KMS-11 (cell line): ENCODE data around the gene THSD1.
A peak's percentile ranks its signal among the peaks of the same experiment; 100 is the strongest.

Source experiments
- H2AFZ ChIP-seq: fragments of 200-600 bp; sonication (generic); 2 replicates; pipeline ENCODE4 v1.6.1; 2016; ENCODE audit warnings: antibody characterized with exemption, mixed run types, low read depth
- H3K27ac ChIP-seq: fragments of 200-600 bp; sonication (generic); 2 replicates; pipeline ENCODE4 v1.6.1; 2016; ENCODE audit warnings: mild to moderate bottlenecking, mixed run types
- H3K27me3 ChIP-seq: fragments of 200-600 bp; sonication (generic); 2 replicates; pipeline ENCODE4 v1.6.1; 2017; ENCODE audit warnings: mild to moderate bottlenecking, low read depth, mixed run types, moderate library complexity; ENCODE audit not compliant: insufficient read depth
- H3K36me3 ChIP-seq: fragments of 200-600 bp; sonication (generic); 2 replicates; pipeline ENCODE4 v1.6.1; 2017; ENCODE audit warnings: mild to moderate bottlenecking, mixed run types; ENCODE audit not compliant: insufficient read depth
- H3K4me1 ChIP-seq: fragments of 200-600 bp; sonication (generic); 2 replicates; pipeline ENCODE4 v1.6.1; 2016; ENCODE audit warnings: mild to moderate bottlenecking, low read depth, mixed run types; ENCODE audit not compliant: poor library complexity, severe bottlenecking
- H3K4me2 ChIP-seq: fragments of 200-600 bp; sonication (generic); 2 replicates; pipeline ENCODE4 v1.7.0; 2016; ENCODE audit warnings: mild to moderate bottlenecking, mixed run types
- H3K4me3 ChIP-seq: fragments of 200-600 bp; sonication (generic); IDR thresholded peaks from 2 replicates; pipeline ENCODE4 v1.6.1; 2017; ENCODE audit warnings: low read depth, low read length, mixed read lengths; ENCODE audit not compliant: insufficient read depth
- H3K79me2 ChIP-seq: fragments of 200-600 bp; sonication (generic); 2 replicates; pipeline ENCODE4 v1.6.1; 2016; ENCODE audit warnings: low read depth, mixed run types; ENCODE audit not compliant: insufficient read depth
- H3K9ac ChIP-seq: fragments of 200-600 bp; sonication (generic); 2 replicates; pipeline ENCODE4 v1.6.1; 2016; ENCODE audit warnings: mild to moderate bottlenecking, mixed run types
- H4K20me1 ChIP-seq: fragments of 200-600 bp; sonication (generic); 2 replicates; pipeline ENCODE4 v1.6.1; 2016; ENCODE audit warnings: mild to moderate bottlenecking, mixed run types; ENCODE audit not compliant: insufficient read depth
- CTCF ChIP-seq: fragments of 200-600 bp; sonication (generic); conservative IDR thresholded peaks from 2 replicates; pipeline ENCODE4 v1.6.1; 2017; ENCODE audit warnings: low read depth, mild to moderate bottlenecking, antibody characterized with exemption, low read length, moderate library complexity, mixed read lengths

THSD1 gene

GRCh38 chr13:52454459-52454819, 48.5 kb upstream of the THSD1 start:
- no peaks in the 10 kb centered on the region for H3K27me3 ChIP-seq
- peak overlapping the region; percentile 98 for H3K27ac ChIP-seq
- H3K4me3 ChIP-seq, result peak overlapping the region; percentile 25
- peak overlapping the region; percentile 80 for H3K9ac ChIP-seq
- H3K4me2 ChIP-seq, result peak overlapping the region; percentile 95
- peaks cover 10% of the 10 kb centered on the region; the same call in 1 of the 2 replicates for H3K36me3 ChIP-seq
- no peak for TF ChIP-seq CTCF
- peaks cover 54% of the 10 kb centered on the region for H3K79me2 ChIP-seq
- peaks cover 55% of the 10 kb centered on the region for H3K4me1 ChIP-seq
- no peaks in the 10 kb centered on the region for H4K20me1 ChIP-seq
- H2AFZ ChIP-seq, result peak overlapping the region; percentile 44; the same call in 1 of the 2 replicates

- no peak overlapping the region for H3K4me3 ChIP-seq
- H3K27ac ChIP-seq, result peak overlapping the region; percentile 98; the same call in 1 of the 2 replicates
- H3K4me2 ChIP-seq, result no peak overlapping the region
- H4K20me1 ChIP-seq, result no peaks in the 10 kb centered on the region
- peaks cover 7% of the 10 kb centered on the region; the same call in 1 of the 2 replicates for H3K36me3 ChIP-seq
- no peak for TF ChIP-seq CTCF
- H3K4me1 ChIP-seq, result peaks cover 54% of the 10 kb centered on the region
- H2AFZ ChIP-seq, result no peak overlapping the region
- H3K27me3 ChIP-seq, result no peaks in the 10 kb centered on the region
- H3K79me2 ChIP-seq, result peaks cover 55% of the 10 kb centered on the region
- no peak overlapping the region for H3K9ac ChIP-seq
Measured at GRCh38 chr13:52452470-52452869, 46.5 kb upstream of the THSD1 start.

GRCh38 chr13:52451135-52451804, 45.3 kb upstream of the THSD1 start:
- Histone ChIP-seq H3K79me2 (peaks cover 47% of the 10 kb centered on the region), H3K36me3 (no peaks in the 10 kb centered on the region), H3K4me2 (peak overlapping the region; percentile 29; the same call in 1 of the 2 replicates), H3K4me3 (no peak overlapping the region), H2AFZ (no peak overlapping the region), H4K20me1 (no peaks in the 10 kb centered on the region), H3K27me3 (no peaks in the 10 kb centered on the region), H3K27ac (no peak overlapping the region), H3K9ac (no peak overlapping the region), H3K4me1 (peaks cover 46% of the 10 kb centered on the region)
- TF ChIP-seq CTCF, result no peak

GRCh38 chr13:52450793-52451116, 44.8 kb upstream of the THSD1 start:
- peaks cover 45% of the 10 kb centered on the region for H3K4me1 ChIP-seq
- H3K27ac ChIP-seq, result no peak overlapping the region; the same call in 1 of the 2 replicates
- H3K36me3 ChIP-seq, result no peaks in the 10 kb centered on the region
- peak overlapping the region; percentile 29; the same call in 1 of the 2 replicates for H3K4me2 ChIP-seq
- no peaks in the 10 kb centered on the region for H4K20me1 ChIP-seq
- no peak overlapping the region for H3K4me3 ChIP-seq
- H2AFZ ChIP-seq, result no peak overlapping the region
- peak overlapping the region; percentile 97; the same call in 1 of the 2 replicates for H3K9ac ChIP-seq
- peaks cover 45% of the 10 kb centered on the region for H3K79me2 ChIP-seq
- no peaks in the 10 kb centered on the region for H3K27me3 ChIP-seq
- TF ChIP-seq CTCF, result peak; percentile 16; the same call in 1 of the 2 replicates
